NCI-H1092 (cell line): ENCODE measurements around the gene PLAAT5.

Source experiments
- DNase-seq: peaks from one replicate; lab custom pipeline; 2025; lab: John Stamatoyannopoulos, UW

Gene PLAAT5

GRCh38 chr11:63512816-63513215, 21.8 kb upstream of the PLAAT5 start:
- DNase-seq: no peak

GRCh38 chr11:63511048-63511748, 20.2 kb upstream of the PLAAT5 start:
- no peak for DNase-seq

DNA sequence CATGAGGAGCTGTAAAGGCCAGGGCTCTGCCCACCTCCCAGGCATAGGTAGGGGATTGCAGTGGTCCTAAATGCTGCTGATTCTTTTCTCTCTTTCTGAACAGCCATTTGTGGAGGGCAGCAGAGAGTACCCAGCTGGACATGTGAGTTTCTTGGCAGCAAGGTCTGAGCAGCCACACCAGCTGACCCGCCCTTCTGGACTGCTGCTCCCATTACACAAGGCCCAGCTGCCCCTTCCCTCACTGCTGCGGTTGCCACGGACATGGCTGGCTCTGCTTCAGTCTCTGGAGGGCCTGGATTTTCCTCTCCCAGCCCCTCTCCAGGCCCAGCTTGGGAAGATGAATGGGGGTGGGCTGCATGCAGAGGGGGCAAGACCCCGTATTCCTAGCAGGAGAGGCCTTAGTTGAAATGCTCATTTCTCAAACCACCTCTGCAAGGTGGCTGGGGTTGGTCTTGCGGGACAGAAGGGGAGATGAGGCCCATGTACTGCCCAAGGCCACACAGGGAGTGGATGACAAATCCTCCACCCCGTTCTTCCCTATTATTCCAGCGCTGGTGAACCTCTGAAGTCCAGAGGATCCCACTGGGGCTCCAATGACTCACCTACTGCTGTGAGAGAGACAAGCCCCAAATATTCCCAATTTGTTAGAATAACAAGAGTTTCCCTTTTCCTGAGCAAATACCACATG, 19.5 kb upstream of the PLAAT5 start:
- no peak for DNase-seq

DNA sequence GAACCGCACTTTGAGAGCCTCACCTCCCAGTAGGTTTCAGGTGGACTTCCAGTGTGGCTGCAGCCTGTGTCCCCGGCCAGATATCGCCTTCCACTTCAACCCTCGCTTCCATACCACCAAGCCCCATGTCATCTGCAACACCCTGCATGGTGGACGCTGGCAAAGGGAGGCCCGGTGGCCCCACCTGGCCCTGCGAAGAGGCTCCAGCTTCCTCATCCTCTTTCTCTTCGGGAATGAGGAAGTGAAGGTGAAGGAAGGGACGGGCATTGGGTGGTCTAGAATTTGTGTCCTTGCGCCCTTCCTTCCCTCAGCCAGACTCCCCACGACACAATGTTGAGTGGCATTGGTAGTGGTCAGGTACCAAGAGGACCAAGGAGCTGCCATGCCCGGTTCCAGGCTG, 17.8 kb upstream of the PLAAT5 start:
- no peak for DNase-seq

DNA sequence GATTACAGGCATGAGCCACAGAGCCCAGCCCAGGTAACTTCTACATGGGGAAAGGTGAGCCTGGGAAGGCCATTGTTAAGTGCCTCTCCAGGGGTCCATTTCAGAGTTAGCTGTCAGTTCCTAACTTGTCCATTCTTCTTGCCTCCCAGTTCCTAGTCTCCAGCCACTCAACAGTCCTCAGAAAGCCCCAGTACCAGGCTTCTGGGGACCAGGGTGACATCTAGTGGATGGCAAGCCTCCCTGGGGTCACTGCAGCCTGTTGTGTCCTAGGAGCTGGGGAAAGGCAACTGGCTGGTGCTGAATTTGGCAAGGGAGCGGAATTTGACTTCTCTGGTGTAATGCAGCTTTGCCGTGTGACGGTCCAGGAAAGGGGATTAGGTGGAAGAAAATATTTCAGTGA, 17.0 kb upstream of the PLAAT5 start:
- DNase-seq: no peak

DNA sequence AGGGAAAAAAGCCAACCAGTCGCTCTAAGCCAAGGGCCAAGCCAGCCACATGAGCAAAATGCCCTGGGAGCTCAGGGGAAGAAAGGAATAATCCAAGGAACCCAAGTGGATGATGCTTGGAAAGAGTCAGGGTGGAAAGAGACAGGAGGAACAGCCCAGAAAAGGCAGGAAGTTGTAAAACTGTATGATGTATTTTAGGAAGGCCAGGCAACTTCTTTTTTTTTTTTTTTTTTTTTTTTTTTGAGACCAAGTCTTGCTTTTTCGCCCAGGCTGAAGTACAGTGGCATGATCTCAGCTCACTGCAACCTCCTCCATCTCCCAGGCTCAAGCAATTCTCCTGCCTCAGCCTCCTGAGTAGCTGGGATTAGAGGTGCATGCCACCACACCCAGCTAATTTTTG, 16.5 kb upstream of the PLAAT5 start:
- DNase-seq: no peak

- no peak for DNase-seq
These were observed 15.9 kb upstream of the PLAAT5 start for GRCh38 chr11:63506876-63507275.

- no peak for DNase-seq
These were observed 15.0 kb upstream of the PLAAT5 start, which contains the start of gene LGALS12 for GRCh38 chr11:63505857-63506528. TSS of gene LGALS12 (plus strand) at chr11:63506084. CDS start at chr11:63506459, 375 bp downstream.

- no peak for DNase-seq
These were observed 14.1 kb upstream of the PLAAT5 start for GRCh38 chr11:63504933-63505586.

DNA sequence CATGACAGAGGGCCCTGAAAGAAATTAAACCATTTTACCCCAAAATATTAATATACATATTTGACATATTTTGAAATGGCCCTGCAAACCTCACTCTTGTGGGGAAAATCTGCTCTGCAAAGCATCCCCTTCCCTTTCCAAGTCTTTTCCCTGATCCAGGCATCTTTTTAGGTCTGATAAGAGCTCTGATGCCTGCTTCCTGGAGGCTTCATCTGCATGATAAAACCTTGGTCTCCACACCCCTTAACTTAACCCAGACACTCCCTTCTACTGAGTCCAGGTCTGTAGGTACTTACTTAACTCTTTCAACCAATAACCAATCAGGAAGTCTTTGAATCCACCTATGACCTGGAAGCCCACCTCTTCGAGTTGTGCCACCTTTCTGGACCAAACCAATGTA, 13.1 kb upstream of the PLAAT5 start:
- no peak for DNase-seq

DNA sequence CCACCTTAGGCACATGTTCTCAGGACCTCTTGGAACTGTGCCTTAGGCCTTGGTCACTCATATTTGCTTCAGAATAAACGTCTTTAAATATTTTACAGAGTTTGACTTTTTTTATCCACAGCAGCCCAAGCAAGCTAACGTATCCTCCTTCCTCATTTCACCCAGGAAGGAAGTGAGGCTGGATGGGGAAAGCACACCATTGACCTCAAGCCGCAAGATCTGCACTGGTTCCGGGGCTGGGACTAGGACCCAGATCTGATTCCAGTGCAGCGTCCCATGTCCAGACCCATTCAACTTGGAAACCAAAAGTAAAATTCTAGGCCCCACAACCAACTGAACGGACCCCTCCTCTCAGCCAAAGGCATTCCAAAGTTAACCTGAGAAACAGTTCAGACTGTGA, 12.5 kb upstream of the PLAAT5 start:
- no peak for DNase-seq

DNA sequence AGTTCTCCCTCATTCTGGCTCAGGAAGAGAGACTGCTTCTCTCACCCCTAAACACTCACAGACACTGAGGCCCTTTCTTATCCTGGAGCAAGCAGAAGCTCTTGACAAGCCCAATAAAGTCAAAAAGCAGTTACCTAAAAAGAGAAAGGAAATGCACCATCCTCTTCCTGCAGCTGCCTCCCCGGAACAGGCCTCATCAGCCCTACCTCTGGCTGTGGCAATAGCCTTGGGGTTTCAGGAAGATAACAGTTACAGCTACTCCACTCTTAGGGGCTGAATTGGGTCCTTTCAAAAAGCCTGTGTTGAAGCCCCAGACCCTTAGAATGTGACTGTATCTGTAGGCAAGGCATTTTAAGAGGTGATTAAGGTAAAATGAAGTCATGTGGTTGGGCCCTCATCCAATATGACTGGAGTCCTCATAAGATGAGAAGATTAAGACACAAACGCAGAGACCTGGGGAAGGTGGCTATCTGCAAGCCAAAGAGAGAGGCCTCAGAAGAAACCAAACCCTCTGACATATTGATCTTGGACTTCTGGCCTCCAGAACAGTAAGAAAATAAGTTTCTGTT, 11.4 kb upstream of the PLAAT5 start:
- DNase-seq: no peak

- DNase-seq: no peak
These were observed 10.3 kb upstream of the PLAAT5 start for GRCh38 chr11:63501236-63501635.

- no peak for DNase-seq
These were observed 8.9 kb upstream of the PLAAT5 start for GRCh38 chr11:63499874-63500273.

- DNase-seq: no peak
These were observed 4.0 kb upstream of the PLAAT5 start for GRCh38 chr11:63494975-63495374.

GRCh38 chr11:63493127-63493526, 2.2 kb upstream of the PLAAT5 start:
- DNase-seq: no peak

- no peak for DNase-seq
These were observed 1.5 kb upstream of the PLAAT5 start for GRCh38 chr11:63492441-63492840.

DNA sequence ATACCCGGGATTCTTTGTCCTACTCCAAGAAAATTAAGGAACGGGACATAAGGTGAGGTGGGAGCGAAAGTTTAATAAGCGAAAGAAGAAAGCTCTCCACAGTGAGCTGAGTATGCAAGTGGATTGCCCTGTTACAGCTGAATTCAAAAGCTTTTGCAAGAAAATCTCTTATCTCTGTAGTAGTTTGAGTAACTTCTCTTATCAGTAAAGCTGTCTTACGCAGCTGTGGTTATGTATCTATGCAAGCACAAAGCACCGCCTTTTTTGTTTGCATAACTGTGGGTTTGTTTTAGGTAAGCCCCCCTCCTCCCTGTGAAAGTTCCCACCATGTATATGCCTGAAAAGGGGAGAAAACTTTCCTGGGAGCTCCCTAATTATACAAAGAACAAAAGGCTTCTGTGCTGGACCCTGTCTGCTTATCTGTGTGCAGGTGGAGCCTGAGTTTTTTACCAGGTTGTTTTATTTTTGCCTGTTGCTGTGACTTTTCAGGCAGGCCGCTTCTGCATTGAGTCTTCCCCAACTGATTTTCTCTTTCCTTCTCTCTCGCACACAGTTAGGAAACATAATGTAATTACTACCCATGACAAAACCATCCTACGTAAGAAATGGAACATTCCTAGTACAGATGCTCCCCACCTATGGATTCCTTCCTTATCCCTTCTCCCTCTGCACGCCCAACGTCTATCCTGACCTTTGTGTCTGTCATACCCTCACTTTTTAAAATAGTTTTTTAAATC, 837 bp upstream of the PLAAT5 start:
- no peak for DNase-seq

- no peak for DNase-seq
These were observed 247 bp upstream of the PLAAT5 start for GRCh38 chr11:63491240-63491587.

DNA sequence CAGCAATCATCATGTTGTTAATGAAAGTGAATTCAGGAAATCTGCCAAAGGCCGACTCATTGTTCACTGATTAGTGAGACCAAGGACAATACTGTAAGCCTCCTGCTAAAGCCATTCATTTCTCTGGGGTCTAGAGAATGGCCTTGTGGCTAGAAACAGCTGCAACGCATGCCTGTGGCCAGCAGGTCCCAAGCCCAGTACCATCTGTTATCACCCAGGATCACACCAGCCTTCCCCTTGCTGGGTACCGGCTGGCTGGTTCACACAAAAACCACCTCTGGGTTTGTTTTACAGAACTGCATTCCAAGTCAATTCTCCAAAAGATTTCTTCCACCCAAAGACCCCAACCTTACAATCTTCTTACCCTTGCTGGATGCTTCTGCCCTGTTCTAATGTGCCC, 1.1 kb downstream of the PLAAT5 start:
- no peak for DNase-seq

GRCh38 chr11:63488789-63489188, 2.2 kb downstream of the PLAAT5 start:
- no peak for DNase-seq

DNA sequence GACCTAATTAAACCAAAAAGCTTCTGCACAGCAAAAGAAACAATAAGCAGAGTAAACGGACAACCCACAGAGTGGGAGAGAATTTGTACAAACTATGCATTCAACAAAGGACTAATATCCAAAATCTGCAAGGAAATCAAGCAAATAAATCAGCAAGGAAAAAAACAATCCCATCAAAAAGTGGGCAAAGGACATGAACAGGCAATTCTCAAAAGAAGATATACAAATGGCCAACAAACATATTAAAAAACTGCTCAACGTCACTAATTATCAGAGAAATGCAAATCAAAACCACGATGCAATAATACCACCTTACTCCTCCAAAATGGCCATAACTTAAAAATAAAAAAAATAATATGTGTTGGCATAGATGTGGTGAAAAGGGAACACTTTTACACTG, 5.2 kb downstream of the PLAAT5 start:
- no peak for DNase-seq
